HepG2 (cell line): ENCODE data around the gene PANK4. TPM values are rescaled to one million over a fixed set of nuclear protein-coding genes. Genes with fewer than 3 reads are reported as not detected.
A peak's percentile ranks its signal among the peaks of the same experiment; 100 is the strongest.

Experiments
- ARNT ChIP-seq: fragments of 450-650 bp; IDR thresholded peaks from 2 replicates; pipeline ENCODE4 v1.6.1; 2017
- BORCS8-MEF2B ChIP-seq: sonication (generic); formaldehyde crosslinking; IDR thresholded peaks from 2 replicates; pipeline ENCODE4 v1.8.0; 2022; ENCODE audit warnings: mild to moderate bottlenecking, missing genetic modification reagents
- CREM ChIP-seq, 2 experiments: sonication (generic) in 1 of 2; formaldehyde crosslinking in 1 of 2; IDR thresholded peaks; 2 replicates each; pipeline versions ENCODE4 v1.4.0 to v1.6.1; 2016 to 2020; ENCODE audit warnings: antibody characterized with exemption in 1 of 2, mild to moderate bottlenecking in 1 of 2, missing genetic modification reagents in 1 of 2
- EHMT2 ChIP-seq: fragments of 200-600 bp; sonication (generic); IDR thresholded peaks from 2 replicates; pipeline ENCODE4 v1.7.0; 2017; ENCODE audit warnings: antibody characterized with exemption, low read depth, low read length, borderline replicate concordance
- JUND ChIP-seq: sonication (generic); formaldehyde crosslinking; IDR thresholded peaks from 2 replicates; pipeline ENCODE4 v1.8.0; 2022; ENCODE audit warnings: mild to moderate bottlenecking, missing genetic modification reagents
- MYC ChIP-seq: sonication (generic); formaldehyde crosslinking; IDR thresholded peaks from 2 replicates; pipeline ENCODE4 v1.9.0; 2021; ENCODE audit warnings: missing genetic modification reagents, borderline replicate concordance
- NRL ChIP-seq: sonication (generic); formaldehyde crosslinking; IDR thresholded peaks from 2 replicates; pipeline ENCODE4 v1.5.0; 2020; ENCODE audit warnings: missing genetic modification reagents, mild to moderate bottlenecking, moderate library complexity, borderline replicate concordance
- PHF20 ChIP-seq: sonication (generic); formaldehyde crosslinking; IDR thresholded peaks from 2 replicates; pipeline ENCODE4 v1.5.0; 2020; ENCODE audit warnings: mild to moderate bottlenecking, missing genetic modification reagents
- RFX1 ChIP-seq: fragments of 450-650 bp; IDR thresholded peaks from 2 replicates; pipeline ENCODE4 v1.6.1; 2017
- SP2 ChIP-seq: sonication (generic); formaldehyde crosslinking; IDR thresholded peaks from 2 replicates; pipeline ENCODE4 v1.5.1; 2020; ENCODE audit warnings: mild to moderate bottlenecking, missing genetic modification reagents
- TMF1 ChIP-seq: sonication (generic); formaldehyde crosslinking; IDR thresholded peaks from 2 replicates; pipeline ENCODE4 v1.8.1; 2022; ENCODE audit warnings: low read depth, missing genetic modification reagents
- ZFP90 ChIP-seq: sonication (generic); formaldehyde crosslinking; IDR thresholded peaks from 2 replicates; pipeline ENCODE4 v1.8.0; 2022; ENCODE audit warnings: missing genetic modification reagents, mild to moderate bottlenecking, inconsistent platforms, borderline replicate concordance
- ZKSCAN5 ChIP-seq: sonication (generic); formaldehyde crosslinking; IDR thresholded peaks from 2 replicates; pipeline ENCODE4 v1.5.1; 2020; ENCODE audit warnings: mild to moderate bottlenecking, missing genetic modification reagents
- ZNF230 ChIP-seq: sonication (generic); formaldehyde crosslinking; IDR thresholded peaks from 2 replicates; pipeline ENCODE4 v1.4.0; 2020; ENCODE audit warnings: mild to moderate bottlenecking, missing genetic modification reagents
- ZNF430 ChIP-seq: sonication (generic); formaldehyde crosslinking; IDR thresholded peaks from 2 replicates; pipeline ENCODE4 v1.9.0; 2021; ENCODE audit warnings: mild to moderate bottlenecking, missing genetic modification reagents
- ZNF768 ChIP-seq: sonication (generic); formaldehyde crosslinking; IDR thresholded peaks from 2 replicates; pipeline ENCODE4 v1.4.0; 2020; ENCODE audit warnings: missing genetic modification reagents
- ZZZ3 ChIP-seq: sonication (generic); formaldehyde crosslinking; IDR thresholded peaks from 2 replicates; pipeline ENCODE4 v1.4.0; 2020; ENCODE audit warnings: missing genetic modification reagents, mild to moderate bottlenecking, borderline replicate concordance
- polyA plus RNA-seq, 8 experiments: library from polyadenylated mRNA; depleted of rRNA in 3 of 8; stranded (reverse) in 7 of 8; unstranded in 1 of 8; fragments of >200 nt; fragmentation: Illumina TruSeq in 4 of 8; extraction: Trizol in 4 of 8; gene quantifications; 2 replicates each; pipeline versions ENCODE4 v1.2.1 to v1.2.3, GENCODE V29; 2011 to 2016; ENCODE audit warnings: low read depth in 4 of 8, missing spikeins in 1 of 8, mixed read lengths in 1 of 8; ENCODE audit not compliant: insufficient read depth in 1 of 8
- total RNA-seq, 5 experiments: library from RNA; depleted of rRNA; stranded (reverse); fragments of >200 nt; fragmentation: Illumina TruSeq; extraction: Trizol; gene quantifications; 2 replicates each; pipeline ENCODE4 v1.2.3, GENCODE V29; 2016; ENCODE audit warnings: low read depth in 1 of 5
- TF ChIP-seq, protein P1 (sequence below): sonication (generic); formaldehyde crosslinking; IDR thresholded peaks from 2 replicates; pipeline ENCODE4 v1.4.0; 2020; ENCODE audit warnings: missing genetic modification reagents, borderline replicate concordance
- TF ChIP-seq, protein P2 (sequence below): sonication (generic); formaldehyde crosslinking; conservative IDR thresholded peaks from 2 replicates; pipeline ENCODE4 v1.8.0; 2022; ENCODE audit warnings: missing genetic modification reagents
- TF ChIP-seq, protein P3 (sequence below), 2 experiments: sonication (generic) in 1 of 2; formaldehyde crosslinking in 1 of 2; IDR thresholded peaks; 2 replicates each; pipeline versions ENCODE4 v1.4.0 to v1.6.1; 2018 to 2020; ENCODE audit warnings: missing genetic modification reagents in 2 of 2, borderline replicate concordance in 1 of 2, low read depth in 1 of 2, mild to moderate bottlenecking in 1 of 2, missing biosample characterization in 1 of 2

PANK4 gene
- total and polyA plus RNA-seq, 2 of the 13 experiments (the other 11 are each of a cell fraction or from before 2014, with no cell fraction given) = 17.4 to 19.3 TPM

DNA sequence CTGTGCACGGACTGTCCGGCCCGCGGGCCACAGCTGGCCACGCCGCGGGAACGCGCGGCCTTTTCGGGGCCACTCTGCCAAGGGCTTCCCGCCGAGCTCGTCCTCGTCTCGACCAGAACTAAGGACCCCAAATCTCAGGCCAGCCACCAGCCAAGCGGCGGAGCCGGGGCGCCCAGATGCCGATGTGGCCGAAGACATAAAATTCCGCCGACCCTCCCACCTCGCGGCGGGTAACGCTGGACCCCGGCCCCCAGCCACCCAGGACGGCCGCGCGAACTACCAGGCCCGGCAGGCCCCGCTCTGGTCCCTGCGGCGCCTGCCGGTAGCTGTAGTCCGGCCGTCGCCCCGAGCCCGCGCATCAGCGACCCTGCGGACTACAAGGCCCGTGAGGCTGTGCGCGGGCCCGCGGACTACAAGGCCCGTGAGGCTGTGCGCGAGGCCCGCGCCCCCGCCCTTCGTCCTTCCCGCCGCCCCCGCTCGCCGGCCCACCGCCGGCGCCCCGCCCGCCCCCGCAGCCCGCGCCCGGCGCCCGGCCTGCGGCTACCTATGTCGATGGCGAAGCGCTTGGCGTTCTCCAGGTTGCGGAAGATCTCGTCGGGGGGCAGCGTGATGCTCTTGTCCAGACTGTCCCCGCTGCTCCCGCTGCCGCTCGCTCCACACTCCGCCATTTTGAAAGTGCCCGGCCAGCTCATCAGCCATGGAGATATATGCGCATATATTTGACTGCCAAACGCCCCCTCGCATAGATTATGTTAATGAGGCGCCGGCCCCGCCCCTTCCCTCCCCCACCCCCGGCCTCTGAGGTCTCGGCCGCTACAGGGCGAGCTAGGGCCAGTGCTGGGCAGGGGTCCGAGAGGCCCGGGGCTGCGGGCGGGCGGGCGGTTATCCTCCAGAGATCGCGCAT, at the start of gene PANK4 (continued):
- TF ChIP-seq, protein P1, sequence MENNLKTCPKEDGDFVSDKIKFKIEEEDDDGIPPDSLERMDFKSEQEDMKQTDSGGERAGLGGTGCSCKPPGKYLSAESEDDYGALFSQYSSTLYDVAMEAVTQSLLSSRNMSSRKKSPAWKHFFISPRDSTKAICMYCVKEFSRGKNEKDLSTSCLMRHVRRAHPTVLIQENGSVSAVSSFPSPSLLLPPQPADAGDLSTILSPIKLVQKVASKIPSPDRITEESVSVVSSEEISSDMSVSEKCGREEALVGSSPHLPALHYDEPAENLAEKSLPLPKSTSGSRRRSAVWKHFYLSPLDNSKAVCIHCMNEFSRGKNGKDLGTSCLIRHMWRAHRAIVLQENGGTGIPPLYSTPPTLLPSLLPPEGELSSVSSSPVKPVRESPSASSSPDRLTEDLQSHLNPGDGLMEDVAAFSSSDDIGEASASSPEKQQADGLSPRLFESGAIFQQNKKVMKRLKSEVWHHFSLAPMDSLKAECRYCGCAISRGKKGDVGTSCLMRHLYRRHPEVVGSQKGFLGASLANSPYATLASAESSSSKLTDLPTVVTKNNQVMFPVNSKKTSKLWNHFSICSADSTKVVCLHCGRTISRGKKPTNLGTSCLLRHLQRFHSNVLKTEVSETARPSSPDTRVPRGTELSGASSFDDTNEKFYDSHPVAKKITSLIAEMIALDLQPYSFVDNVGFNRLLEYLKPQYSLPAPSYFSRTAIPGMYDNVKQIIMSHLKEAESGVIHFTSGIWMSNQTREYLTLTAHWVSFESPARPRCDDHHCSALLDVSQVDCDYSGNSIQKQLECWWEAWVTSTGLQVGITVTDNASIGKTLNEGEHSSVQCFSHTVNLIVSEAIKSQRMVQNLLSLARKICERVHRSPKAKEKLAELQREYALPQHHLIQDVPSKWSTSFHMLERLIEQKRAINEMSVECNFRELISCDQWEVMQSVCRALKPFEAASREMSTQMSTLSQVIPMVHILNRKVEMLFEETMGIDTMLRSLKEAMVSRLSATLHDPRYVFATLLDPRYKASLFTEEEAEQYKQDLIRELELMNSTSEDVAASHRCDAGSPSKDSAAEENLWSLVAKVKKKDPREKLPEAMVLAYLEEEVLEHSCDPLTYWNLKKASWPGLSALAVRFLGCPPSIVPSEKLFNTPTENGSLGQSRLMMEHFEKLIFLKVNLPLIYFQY (CRISPR knock-in tag) = no peak
- TF ChIP-seq PHF20 (peak; percentile 33; the same call in 1 of the 2 replicates), MYC (CRISPR knock-in tag) (peak; percentile 40; the same call in 1 of the 2 replicates), CREM (IDR thresholded peaks at IDR 0.05) (peak; percentile 88), CREM (CRISPR knock-in tag; IDR thresholded peaks at IDR 0.05) (no peak), EHMT2 (no peak), ZNF430 (CRISPR knock-in tag) (0 out of 2 replicates have a peak, but pooled peaks have one; percentile 4), NRL (no peak), ZNF768 (CRISPR knock-in tag) (no peak), TMF1 (CRISPR knock-in tag) (no peak), JUND (CRISPR knock-in tag) (no peak), ARNT (no peak), ZFP90 (CRISPR knock-in tag) (no peak), RFX1 (no peak), ZKSCAN5 (no peak), ZZZ3 (CRISPR knock-in tag) (no peak), BORCS8-MEF2B (no peak), SP2 (CRISPR knock-in tag) (no peak), ZNF230 (CRISPR knock-in tag) (no peak)
- TF ChIP-seq, protein P2, sequence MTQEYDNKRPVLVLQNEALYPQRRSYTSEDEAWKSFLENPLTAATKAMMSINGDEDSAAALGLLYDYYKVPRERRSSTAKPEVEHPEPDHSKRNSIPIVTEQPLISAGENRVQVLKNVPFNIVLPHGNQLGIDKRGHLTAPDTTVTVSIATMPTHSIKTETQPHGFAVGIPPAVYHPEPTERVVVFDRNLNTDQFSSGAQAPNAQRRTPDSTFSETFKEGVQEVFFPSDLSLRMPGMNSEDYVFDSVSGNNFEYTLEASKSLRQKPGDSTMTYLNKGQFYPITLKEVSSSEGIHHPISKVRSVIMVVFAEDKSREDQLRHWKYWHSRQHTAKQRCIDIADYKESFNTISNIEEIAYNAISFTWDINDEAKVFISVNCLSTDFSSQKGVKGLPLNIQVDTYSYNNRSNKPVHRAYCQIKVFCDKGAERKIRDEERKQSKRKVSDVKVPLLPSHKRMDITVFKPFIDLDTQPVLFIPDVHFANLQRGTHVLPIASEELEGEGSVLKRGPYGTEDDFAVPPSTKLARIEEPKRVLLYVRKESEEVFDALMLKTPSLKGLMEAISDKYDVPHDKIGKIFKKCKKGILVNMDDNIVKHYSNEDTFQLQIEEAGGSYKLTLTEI (CRISPR knock-in tag) = no peak
- TF ChIP-seq, protein P3, sequence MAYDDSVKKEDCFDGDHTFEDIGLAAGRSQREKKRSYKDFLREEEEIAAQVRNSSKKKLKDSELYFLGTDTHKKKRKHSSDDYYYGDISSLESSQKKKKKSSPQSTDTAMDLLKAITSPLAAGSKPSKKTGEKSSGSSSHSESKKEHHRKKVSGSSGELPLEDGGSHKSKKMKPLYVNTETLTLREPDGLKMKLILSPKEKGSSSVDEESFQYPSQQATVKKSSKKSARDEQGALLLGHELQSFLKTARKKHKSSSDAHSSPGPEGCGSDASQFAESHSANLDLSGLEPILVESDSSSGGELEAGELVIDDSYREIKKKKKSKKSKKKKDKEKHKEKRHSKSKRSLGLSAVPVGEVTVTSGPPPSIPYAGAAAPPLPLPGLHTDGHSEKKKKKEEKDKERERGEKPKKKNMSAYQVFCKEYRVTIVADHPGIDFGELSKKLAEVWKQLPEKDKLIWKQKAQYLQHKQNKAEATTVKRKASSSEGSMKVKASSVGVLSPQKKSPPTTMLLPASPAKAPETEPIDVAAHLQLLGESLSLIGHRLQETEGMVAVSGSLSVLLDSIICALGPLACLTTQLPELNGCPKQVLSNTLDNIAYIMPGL (CRISPR knock-in tag; IDR thresholded peaks at IDR 0.05; ENCODE audit: borderline replicate concordance in 1 of 2, low read depth in 1 of 2) = no peak
